ENCODE results near the gene SHC3. TPM values are rescaled to one million over a fixed set of nuclear protein-coding genes. Genes with fewer than 3 reads are reported as not detected.

The SHC3 gene
- 42.0 TPM for total RNA-seq

GRCh38 chr9:89177944-89178829 is at the start of gene SHC3:
TSS of gene SHC3 (minus strand) at chr9:89178818. CDS start at chr9:89178460, 358 bp downstream.

GRCh38 chr9:88991066-88992034 is 187.3 kb downstream of the SHC3 start, which contains the start of gene S1PR3:
TSS of gene S1PR3 (plus strand) at chr9:88991468. CDS start at chr9:89001201, 9,733 bp downstream.

Other genes with a start within 250 kb of the SHC3 start
- 8.3 TPM for gene S1PR3, start 187.3 kb downstream of the SHC3 start, total RNA-seq
- gene CKS2, start 132.4 kb upstream of the SHC3 start, total RNA-seq: 32.3 TPM
- 63.9 TPM for gene SECISBP2, start 139.7 kb upstream of the SHC3 start, total RNA-seq

Measured in diencephalon (tissue), 1 donor.